ENCODE results near the gene OR51E1. TPM values are rescaled to one million over a fixed set of nuclear protein-coding genes. Genes with fewer than 3 reads are reported as not detected.

The OR51E1 gene
- total and polyA plus RNA-seq, 3 donors from 2014 or later = 0.31 to 0.59 (median 0.55) TPM

DNA sequence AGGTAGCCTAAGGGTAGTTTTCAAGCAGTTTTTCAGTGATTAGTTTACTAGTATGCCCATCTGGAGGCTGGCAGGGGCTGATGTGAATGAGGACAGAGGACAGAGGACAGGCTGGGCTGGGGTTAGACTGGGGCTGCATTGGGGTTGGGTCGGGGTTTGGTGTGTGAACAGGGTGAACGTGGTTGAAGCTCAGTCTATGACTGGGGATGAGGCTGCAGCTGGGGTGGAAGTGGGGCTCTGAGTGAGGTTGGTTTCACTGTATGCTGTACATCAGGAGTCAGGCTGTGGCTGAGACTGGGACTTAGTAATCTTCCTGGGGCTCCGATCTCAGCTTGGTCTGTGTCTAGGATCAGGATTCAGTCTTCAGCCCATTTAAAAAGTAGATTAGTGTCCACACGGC is 451 bp downstream of the OR51E1 start:
- no peak for TF ChIP-seq POLR2A (IDR thresholded peaks at IDR 0.05)
- TF ChIP-seq, protein P1, sequence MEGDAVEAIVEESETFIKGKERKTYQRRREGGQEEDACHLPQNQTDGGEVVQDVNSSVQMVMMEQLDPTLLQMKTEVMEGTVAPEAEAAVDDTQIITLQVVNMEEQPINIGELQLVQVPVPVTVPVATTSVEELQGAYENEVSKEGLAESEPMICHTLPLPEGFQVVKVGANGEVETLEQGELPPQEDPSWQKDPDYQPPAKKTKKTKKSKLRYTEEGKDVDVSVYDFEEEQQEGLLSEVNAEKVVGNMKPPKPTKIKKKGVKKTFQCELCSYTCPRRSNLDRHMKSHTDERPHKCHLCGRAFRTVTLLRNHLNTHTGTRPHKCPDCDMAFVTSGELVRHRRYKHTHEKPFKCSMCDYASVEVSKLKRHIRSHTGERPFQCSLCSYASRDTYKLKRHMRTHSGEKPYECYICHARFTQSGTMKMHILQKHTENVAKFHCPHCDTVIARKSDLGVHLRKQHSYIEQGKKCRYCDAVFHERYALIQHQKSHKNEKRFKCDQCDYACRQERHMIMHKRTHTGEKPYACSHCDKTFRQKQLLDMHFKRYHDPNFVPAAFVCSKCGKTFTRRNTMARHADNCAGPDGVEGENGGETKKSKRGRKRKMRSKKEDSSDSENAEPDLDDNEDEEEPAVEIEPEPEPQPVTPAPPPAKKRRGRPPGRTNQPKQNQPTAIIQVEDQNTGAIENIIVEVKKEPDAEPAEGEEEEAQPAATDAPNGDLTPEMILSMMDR (IDR thresholded peaks at IDR 0.05) = no peak
- H3K4me3 ChIP-seq = no peak overlapping the region
- WGBS, 2 donors = 62 to 72% methylated on average over 4 of the region's 4 CpGs
- H3K4me1 ChIP-seq = peaks cover 6% of the 10 kb centered on the region
- no peak overlapping the region for H3K27ac ChIP-seq
- DNase-seq = no peak
- no peaks in the 10 kb centered on the region for H3K9me3 ChIP-seq
- no peaks in the 10 kb centered on the region for H3K36me3 ChIP-seq (ENCODE audit: low read depth, missing control alignments)
- intact Hi-C loops (cut with DNase I; ENCODE audit: low total_unique reads) = no loop called here
- no peaks in the 10 kb centered on the region for H3K27me3 ChIP-seq

DNA sequence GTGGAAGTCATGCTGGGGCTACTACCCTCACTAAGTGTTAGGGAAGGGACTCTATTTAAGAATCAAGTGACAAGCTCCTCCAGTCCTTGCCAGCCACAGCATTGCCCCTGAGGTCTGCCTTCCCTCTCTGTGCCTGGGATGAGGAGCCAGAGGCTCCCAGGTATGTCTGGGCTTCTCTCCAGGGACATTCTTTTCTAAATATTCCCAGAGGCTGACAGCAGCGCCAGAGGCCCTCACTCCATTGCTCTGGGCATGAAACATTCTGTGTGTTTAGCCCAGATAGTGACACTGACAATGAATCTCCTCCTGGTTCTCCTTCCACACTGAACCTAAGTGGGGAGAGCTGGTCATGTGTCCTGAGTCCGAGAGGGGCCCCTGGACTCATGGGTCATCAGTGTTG is 2.2 kb downstream of the OR51E1 start:
- no peak for DNase-seq
- 81 to 94% methylated on average over 2 of the region's 2 CpGs for WGBS, 2 donors
- no peaks in the 10 kb centered on the region for H3K9me3 ChIP-seq
- no peak for TF ChIP-seq POLR2A (IDR thresholded peaks at IDR 0.05)
- TF ChIP-seq, protein P1 (IDR thresholded peaks at IDR 0.05) = no peak
- H3K4me3 ChIP-seq = no peak overlapping the region
- peaks cover 6% of the 10 kb centered on the region for H3K4me1 ChIP-seq
- H3K27ac ChIP-seq = no peak overlapping the region
- no peaks in the 10 kb centered on the region for H3K36me3 ChIP-seq (ENCODE audit: low read depth, missing control alignments)
- intact Hi-C loops (cut with DNase I; ENCODE audit: low total_unique reads) = no loop called here
- H3K27me3 ChIP-seq = no peaks in the 10 kb centered on the region

DNA sequence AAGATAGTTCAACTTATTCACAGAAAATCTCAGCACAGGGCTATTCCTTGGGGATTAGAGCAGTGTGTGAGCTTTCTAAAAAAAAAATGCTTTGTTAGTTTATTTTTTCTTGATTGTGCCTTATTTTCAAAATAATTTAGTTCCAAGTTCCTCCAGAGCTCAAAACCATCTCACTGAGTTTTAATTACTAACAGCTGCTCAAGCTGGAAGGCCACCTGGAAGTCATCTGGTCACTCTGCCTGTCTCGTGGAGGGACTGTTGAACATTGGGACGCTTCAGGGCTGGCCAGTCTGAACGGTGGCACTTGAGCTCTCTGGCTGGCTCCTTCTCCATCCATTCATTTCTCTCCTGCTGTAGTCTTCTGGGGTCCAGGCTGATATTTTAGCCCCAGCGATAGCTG is 4.0 kb downstream of the OR51E1 start:
- Histone ChIP-seq H3K27me3 (no peaks in the 10 kb centered on the region), H3K4me1 (peaks cover 6% of the 10 kb centered on the region), H3K4me3 (no peak overlapping the region), H3K27ac (peak overlapping the region in 1 of 2 donors; percentile 14), H3K36me3 (ENCODE audit: low read depth, missing control alignments) (no peaks in the 10 kb centered on the region), H3K9me3 (no peaks in the 10 kb centered on the region)
- intact Hi-C loops (cut with DNase I; ENCODE audit: low total_unique reads) = no loop called here
- TF ChIP-seq, protein P1 (IDR thresholded peaks at IDR 0.05) = no peak
- no peak for TF ChIP-seq POLR2A (IDR thresholded peaks at IDR 0.05)
- WGBS, 2 donors = 35 to 48% methylated on average over 4 of the region's 4 CpGs
- DNase-seq = peak; percentile 55

DNA sequence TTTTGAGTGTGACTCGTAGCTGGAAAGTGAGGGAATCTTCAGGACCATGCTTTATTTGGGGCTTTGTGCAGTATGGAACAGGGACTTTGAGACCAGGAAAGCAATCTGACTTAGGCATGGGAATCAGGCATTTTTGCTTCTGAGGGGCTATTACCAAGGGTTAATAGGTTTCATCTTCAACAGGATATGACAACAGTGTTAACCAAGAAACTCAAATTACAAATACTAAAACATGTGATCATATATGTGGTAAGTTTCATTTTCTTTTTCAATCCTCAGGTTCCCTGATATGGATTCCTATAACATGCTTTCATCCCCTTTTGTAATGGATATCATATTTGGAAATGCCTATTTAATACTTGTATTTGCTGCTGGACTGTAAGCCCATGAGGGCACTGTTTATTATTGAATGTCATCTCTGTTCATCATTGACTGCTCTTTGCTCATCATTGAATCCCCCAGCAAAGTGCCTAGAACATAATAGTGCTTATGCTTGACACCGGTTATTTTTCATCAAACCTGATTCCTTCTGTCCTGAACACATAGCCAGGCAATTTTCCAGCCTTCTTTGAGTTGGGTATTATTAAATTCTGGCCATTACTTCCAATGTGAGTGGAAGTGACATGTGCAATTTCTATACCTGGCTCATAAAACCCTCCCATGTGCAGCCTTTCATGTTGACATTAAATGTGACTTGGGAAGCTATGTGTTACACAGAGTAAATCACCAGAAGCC is 11.0 kb downstream of the OR51E1 start:
- intact Hi-C loops (cut with DNase I; ENCODE audit: low total_unique reads) = no loop called here
- Histone ChIP-seq H3K36me3 (ENCODE audit: low read depth, missing control alignments) (no peaks in the 10 kb centered on the region), H3K9me3 (no peaks in the 10 kb centered on the region), H3K27me3 (no peaks in the 10 kb centered on the region), H3K27ac (no peak overlapping the region), H3K4me3 (no peak overlapping the region), H3K4me1 (peaks cover 8% of the 10 kb centered on the region)
- WGBS, 2 donors = 80 to 93% methylated on average over 2 of the region's 2 CpGs
- no peak for DNase-seq
- TF ChIP-seq, protein P1 (IDR thresholded peaks at IDR 0.05) = no peak
- no peak for TF ChIP-seq POLR2A (IDR thresholded peaks at IDR 0.05)

Data from testis (tissue), 3 donors.